ENCODE measurements around the gene SLC17A8. TPM values are rescaled to one million over a fixed set of nuclear protein-coding genes. Genes with fewer than 3 reads are reported as not detected.

The SLC17A8 gene
- total RNA-seq, 1 experiment from 2014 or later, result not detected

GRCh38 chr12:100401660-100402059 lies 44.8 kb downstream of the SLC17A8 start:
- H2AFZ ChIP-seq (ENCODE audit: low read length), result no peak overlapping the region
- H3K4ac ChIP-seq (ENCODE audit: low read depth, low read length), result no peak overlapping the region
- H3K9me3 ChIP-seq (ENCODE audit: control insufficient read depth, low read depth, low read length), result no peaks in the 10 kb centered on the region
- no peaks in the 10 kb centered on the region for H3K79me2 ChIP-seq (ENCODE audit: insufficient read depth, low read length)
- no peak overlapping the region for H4K8ac ChIP-seq (replicated peaks; ENCODE audit: insufficient read length, low read depth, low read length)
- no peak for TF ChIP-seq CTCF (conservative IDR thresholded peaks at IDR 0.05)
- no peak overlapping the region for H3K23ac ChIP-seq (ENCODE audit: insufficient read length, low read depth, low read length)
- no peak overlapping the region for H3T11ph ChIP-seq (ENCODE audit: low read length)
- H2BK15ac ChIP-seq (ENCODE audit: low read depth, low read length), result no peak overlapping the region
- H4K20me1 ChIP-seq (ENCODE audit: control insufficient read depth, insufficient read depth, insufficient read length), result no peaks in the 10 kb centered on the region
- H3K23me2 ChIP-seq (ENCODE audit: insufficient read length, low read depth, low read length, poor library complexity, severe bottlenecking), result no peaks in the 10 kb centered on the region
- H2AK5ac ChIP-seq (ENCODE audit: insufficient read length, low read length), result no peak overlapping the region
- H3K36me3 Mint-ChIP-seq (ENCODE audit: insufficient read depth in 1 of 3, low read depth in 3 of 3), result no peaks in the 10 kb centered on the region; a peak in 2 of 7 replicates
- peaks cover 19 to 22% of the 10 kb centered on the region in 2 experiments for H3K4me1 Mint-ChIP-seq
- no peak overlapping the region for H3K14ac ChIP-seq (ENCODE audit: insufficient read depth, low read length)
- H3K4me2 ChIP-seq (ENCODE audit: insufficient read depth, insufficient read length, low read length), result no peak overlapping the region
- H3K18ac ChIP-seq (ENCODE audit: insufficient read length, low read depth, low read length), result no peak overlapping the region
- H4K5ac ChIP-seq (ENCODE audit: insufficient read length, low read depth, low read length), result no peak overlapping the region
- DNase-seq, result no peak
- H3K4me3 Mint-ChIP-seq, result no peak overlapping the region
- H3K27me3 Mint-ChIP-seq (ENCODE audit: low read depth), result no peaks in the 10 kb centered on the region; the same call in 1 of the 2 replicates
- H3K4me1 ChIP-seq (ENCODE audit: insufficient read depth, low read length), result peaks cover 3% of the 10 kb centered on the region; the same call in 1 of the 2 replicates
- no peak overlapping the region for H2BK12ac ChIP-seq (ENCODE audit: insufficient read length, low read depth, low read length)
- no peaks in the 10 kb centered on the region for H3K79me1 ChIP-seq (ENCODE audit: insufficient read depth, low read depth, low read length, poor library complexity, severe bottlenecking)
- peaks cover 3 to 5% of the 10 kb centered on the region in 2 experiments; a peak in 3 of 5 replicates for H3K9me3 Mint-ChIP-seq
- no peak overlapping the region for H2BK5ac ChIP-seq (ENCODE audit: insufficient read length, low read length)
- no peak overlapping the region for H3K27ac Mint-ChIP-seq
- no peaks in the 10 kb centered on the region for H3K27me3 ChIP-seq (ENCODE audit: insufficient read depth, low read length)
- H3K56ac ChIP-seq (ENCODE audit: insufficient read length, low read depth, low read length), result no peak overlapping the region
- H3K27ac ChIP-seq (ENCODE audit: insufficient read length, low read depth, low read length), result no peak overlapping the region
- H2BK120ac ChIP-seq (ENCODE audit: low read depth, low read length, poor library complexity, severe bottlenecking), result no peak overlapping the region
- H3K9ac ChIP-seq (ENCODE audit: extremely low read depth, insufficient read length, low read length), result no peak overlapping the region
- no peak overlapping the region for H2BK20ac ChIP-seq (ENCODE audit: low read depth, low read length, poor library complexity, severe bottlenecking)
- no peak overlapping the region for H4K91ac ChIP-seq (ENCODE audit: insufficient read length, low read depth, low read length)
